SK-N-SH (cell line): ENCODE measurements around the gene NKAIN4. TPM values are rescaled to one million over a fixed set of nuclear protein-coding genes. Genes with fewer than 3 reads are reported as not detected.

Experiments
- CTCF ChIA-PET: fragments of 300-600, 350-600 bp; formaldehyde crosslinking; extraction: SDS; loops from one replicate; lab custom pipeline; 2021; lab: Yijun Ruan, JAX
- POLR2A ChIA-PET: fragments of 350-600 bp; sonication (Branson Sonifier 250); formaldehyde crosslinking; extraction: SDS; loops from one replicate; lab custom pipeline; 2020; ENCODE audit warnings: antibody characterized with exemption, inconsistent platforms; lab: Yijun Ruan, JAX
- DNase-seq: peaks from one replicate; pipeline ENCODE4 v3.0.0; 2012
- H2AFZ ChIP-seq: fragments of 200-600 bp; sonication (generic); 2 replicates; pipeline ENCODE4 v1.8.1; 2016; ENCODE audit warnings: antibody characterized with exemption, mild to moderate bottlenecking, low read depth
- H3F3A ChIP-seq: fragments of 200-600 bp; sonication (generic); replicated peaks from 2 replicates; pipeline ENCODE3; 2016; ENCODE audit warnings: antibody characterized with exemption, mild to moderate bottlenecking; ENCODE audit not compliant: insufficient read depth
- H3K27ac ChIP-seq, 2 experiments: fragments of 200-500 bp in 1 of 2; fragments of 200-600 bp in 1 of 2; sonication (Bioruptor generic) in 1 of 2; sonication (generic), shearing (Covaris generic) in 1 of 2; 2 replicates each; pipeline versions ENCODE4 v1.5.1 to v1.6.1; 2014 to 2016; ENCODE audit warnings: low read depth in 2 of 2, inconsistent platforms in 1 of 2, low read length in 1 of 2, mild to moderate bottlenecking in 1 of 2, mixed read lengths in 1 of 2
- H3K27me3 ChIP-seq: fragments of 200-600 bp; sonication (generic), shearing (Covaris generic); 2 replicates; pipeline ENCODE4 v1.6.1; 2016; ENCODE audit warnings: mixed run types; ENCODE audit not compliant: insufficient read depth
- H3K36me3 ChIP-seq, 2 experiments: fragments of 200-500 bp in 1 of 2; fragments of 200-600 bp in 1 of 2; sonication (Bioruptor generic) in 1 of 2; sonication (generic) in 1 of 2; replicated peaks in 1 of 2; 2 replicates each; pipeline versions ENCODE3 to v1.5.1; 2014 to 2016; ENCODE audit warnings: low read length in 1 of 2, mild to moderate bottlenecking in 1 of 2; ENCODE audit not compliant: insufficient read depth in 2 of 2, control insufficient read depth in 1 of 2
- H3K4me1 ChIP-seq, 2 experiments: fragments of 200-500 bp in 1 of 2; fragments of 200-600 bp in 1 of 2; sonication (Bioruptor generic) in 1 of 2; sonication (generic), shearing (Covaris generic) in 1 of 2; 2 replicates each; pipeline versions ENCODE4 v1.5.1 to v1.6.1; 2014 to 2016; ENCODE audit warnings: low read depth in 1 of 2, low read length in 1 of 2, mixed run types in 1 of 2; ENCODE audit not compliant: insufficient read depth in 2 of 2, control insufficient read depth in 1 of 2
- H3K4me2 ChIP-seq: fragments of 200-600 bp; sonication (generic), shearing (Covaris generic); 2 replicates; pipeline ENCODE4 v1.6.1; 2017; ENCODE audit warnings: mixed run types
- H3K4me3 ChIP-seq, 2 experiments: fragments of 200-500 bp in 1 of 2; fragments of 200-600 bp in 1 of 2; sonication (Bioruptor generic) in 1 of 2; sonication (generic), shearing (Covaris generic) in 1 of 2; 2 replicates each; pipeline versions ENCODE4 v1.5.1 to v1.8.1; 2014 to 2016; ENCODE audit warnings: low read depth in 2 of 2, inconsistent platforms in 1 of 2, low read length in 1 of 2, mild to moderate bottlenecking in 1 of 2, mixed read lengths in 1 of 2, moderate library complexity in 1 of 2
- H3K79me2 ChIP-seq: fragments of 200-600 bp; sonication (generic); 2 replicates; pipeline ENCODE4 v1.8.1; 2017; ENCODE audit warnings: mild to moderate bottlenecking; ENCODE audit not compliant: insufficient read depth
- H3K9ac ChIP-seq: fragments of 200-600 bp; sonication (generic); 2 replicates; pipeline ENCODE4 v1.6.1; 2017; ENCODE audit warnings: mixed run types
- H3K9me2 ChIP-seq: fragments of 200-600 bp; sonication (generic); 2 replicates; pipeline ENCODE4 v1.6.1; 2017; ENCODE audit warnings: mixed run types
- H3K9me3 ChIP-seq: fragments of 200-600 bp; sonication (generic); 2 replicates; pipeline ENCODE4 v1.6.1; 2017; ENCODE audit warnings: mixed run types, mild to moderate bottlenecking, moderate library complexity
- H4K20me1 ChIP-seq: fragments of 200-600 bp; sonication (generic); 2 replicates; pipeline ENCODE4 v1.6.1; 2017; ENCODE audit warnings: mild to moderate bottlenecking, mixed run types; ENCODE audit not compliant: insufficient read depth
- CHD2 ChIP-seq: fragments of 150-350 bp; IDR thresholded peaks from 2 replicates; pipeline ENCODE4 v1.6.1; 2018; ENCODE audit warnings: low read length; ENCODE audit not compliant: partially characterized antibody
- ELF1 ChIP-seq: IDR thresholded peaks from 2 replicates; pipeline ENCODE4 v1.4.0; 2012
- EP300 ChIP-seq, 2 experiments: IDR thresholded peaks; 2 replicates each; pipeline versions ENCODE4 v1.4.0 to v1.6.1; 2012; ENCODE audit warnings: borderline replicate concordance in 1 of 2, low read depth in 1 of 2, low read length in 1 of 2
- FOSL2 ChIP-seq: IDR thresholded peaks from 2 replicates; pipeline ENCODE4 v1.4.0; 2012; ENCODE audit warnings: low read depth, mild to moderate bottlenecking, moderate library complexity, borderline replicate concordance
- GATA2 ChIP-seq: sonication (generic); formaldehyde crosslinking; IDR thresholded peaks from 2 replicates; pipeline ENCODE4 v1.5.0; 2020; ENCODE audit warnings: mild to moderate bottlenecking, missing genetic modification reagents
- JUND ChIP-seq: IDR thresholded peaks from 2 replicates; pipeline ENCODE4 v1.4.0; 2012
- NFIC ChIP-seq: IDR thresholded peaks from 2 replicates; pipeline ENCODE4 v1.4.0; 2012; ENCODE audit warnings: borderline replicate concordance
- NRF1 ChIP-seq: IDR thresholded peaks from 2 replicates; pipeline ENCODE4 v1.6.1; 2012; ENCODE audit warnings: low read depth, mild to moderate bottlenecking, low read length
- RAD21 ChIP-seq: IDR thresholded peaks from 2 replicates; pipeline ENCODE4 v1.6.1; 2012; ENCODE audit warnings: mild to moderate bottlenecking, low read length
- RCOR1 ChIP-seq: fragments of 150-350 bp; IDR thresholded peaks from 2 replicates; pipeline ENCODE4 v1.6.1; 2017; ENCODE audit warnings: antibody characterized with exemption, low read length
- SMC3 ChIP-seq: IDR thresholded peaks from 2 replicates; pipeline ENCODE4 v1.6.1; 2012; ENCODE audit warnings: low read depth, low read length, improper control_type of control experiment
- TAF1 ChIP-seq: IDR thresholded peaks from 2 replicates; pipeline ENCODE4 v1.6.1; 2012; ENCODE audit warnings: low read depth, mild to moderate bottlenecking, low read length, moderate library complexity, borderline replicate concordance
- TEAD4 ChIP-seq: IDR thresholded peaks from 2 replicates; pipeline ENCODE4 v1.4.0; 2012; ENCODE audit warnings: mild to moderate bottlenecking, borderline replicate concordance; ENCODE audit not compliant: insufficient read depth
- YY1 ChIP-seq: IDR thresholded peaks from 2 replicates; pipeline ENCODE4 v1.4.0; 2012; ENCODE audit warnings: low read depth, mild to moderate bottlenecking
- WGBS: methylation state at CpG from one replicate; pipeline ENCODE4 v1.1.6; 2017; ENCODE audit warnings: low lambda C conversion rate; 5-methylcytosine and 5-hydroxymethylcytosine counted together
- polyA plus RNA-seq, 3 experiments: library from polyadenylated mRNA; depleted of rRNA; stranded (reverse); fragments of >200 nt; gene quantifications; 2 replicates each; pipeline ENCODE4 v1.2.3, GENCODE V29; 2012
- TF ChIP-seq, protein P1 (sequence below): fragments of 200-600 bp; sonication (generic); IDR thresholded peaks from 2 replicates; pipeline ENCODE4 v1.6.1; 2017; ENCODE audit warnings: antibody characterized with exemption, mild to moderate bottlenecking, moderate library complexity
- TF ChIP-seq, protein P2 (sequence below): IDR thresholded peaks from 2 replicates; pipeline ENCODE4 v1.4.0; 2012; ENCODE audit warnings: low read depth, borderline replicate concordance
- TF ChIP-seq, protein P3 (sequence below): IDR thresholded peaks from 2 replicates; pipeline ENCODE4; 2012
- TF ChIP-seq, protein P4 (sequence below): IDR thresholded peaks from 2 replicates; pipeline ENCODE4 v1.4.0; 2012; ENCODE audit warnings: low read depth, borderline replicate concordance
- TF ChIP-seq, protein P5 (sequence below): fragments of 150-350 bp; IDR thresholded peaks from 2 replicates; pipeline ENCODE4 v1.6.1; 2016; ENCODE audit warnings: mild to moderate bottlenecking, low read depth, low read length

Gene NKAIN4
- polyA plus RNA-seq, 1 of the 3 experiments (the other 2 are of a cell fraction), result not detected

DNA sequence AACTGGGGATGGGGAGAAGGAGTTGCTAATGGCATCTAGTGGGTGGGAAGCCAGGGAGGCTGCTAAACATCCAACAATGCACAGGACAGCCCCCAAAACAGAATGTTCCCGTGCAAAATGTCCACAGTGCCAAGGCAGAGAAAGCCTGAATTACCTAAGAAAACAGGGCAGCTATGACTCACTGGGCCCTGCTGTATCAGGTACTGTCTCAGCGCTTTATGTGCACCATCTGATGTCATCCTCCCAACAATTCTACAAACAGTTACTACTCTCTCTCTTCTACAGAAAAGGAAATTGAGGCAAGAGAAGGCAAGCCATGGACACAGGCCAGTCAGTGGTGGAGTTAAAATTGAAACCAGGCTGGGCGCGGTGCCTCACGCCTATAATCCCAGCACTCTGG is 41.5 kb downstream of the NKAIN4 start:
- Histone ChIP-seq H3K79me2 (peaks cover 76% of the 10 kb centered on the region), H3K27ac (no peak overlapping the region), H3K4me1 (peaks cover 10 to 20% of the 10 kb centered on the region in 2 experiments; a peak in 3 of 4 replicates), H3K9ac (no peak overlapping the region), H2AFZ (no peak overlapping the region), H3K4me2 (no peak overlapping the region), H3K27me3 (no peaks in the 10 kb centered on the region), H3K9me2 (no peaks in the 10 kb centered on the region), H4K20me1 (peaks cover 67% of the 10 kb centered on the region), H3F3A (no peaks in the 10 kb centered on the region), H3K9me3 (no peaks in the 10 kb centered on the region), H3K4me3 (no peak overlapping the region), H3K36me3 (peaks cover 50 to 58% of the 10 kb centered on the region in 2 experiments)
- TF ChIP-seq, protein P1, sequence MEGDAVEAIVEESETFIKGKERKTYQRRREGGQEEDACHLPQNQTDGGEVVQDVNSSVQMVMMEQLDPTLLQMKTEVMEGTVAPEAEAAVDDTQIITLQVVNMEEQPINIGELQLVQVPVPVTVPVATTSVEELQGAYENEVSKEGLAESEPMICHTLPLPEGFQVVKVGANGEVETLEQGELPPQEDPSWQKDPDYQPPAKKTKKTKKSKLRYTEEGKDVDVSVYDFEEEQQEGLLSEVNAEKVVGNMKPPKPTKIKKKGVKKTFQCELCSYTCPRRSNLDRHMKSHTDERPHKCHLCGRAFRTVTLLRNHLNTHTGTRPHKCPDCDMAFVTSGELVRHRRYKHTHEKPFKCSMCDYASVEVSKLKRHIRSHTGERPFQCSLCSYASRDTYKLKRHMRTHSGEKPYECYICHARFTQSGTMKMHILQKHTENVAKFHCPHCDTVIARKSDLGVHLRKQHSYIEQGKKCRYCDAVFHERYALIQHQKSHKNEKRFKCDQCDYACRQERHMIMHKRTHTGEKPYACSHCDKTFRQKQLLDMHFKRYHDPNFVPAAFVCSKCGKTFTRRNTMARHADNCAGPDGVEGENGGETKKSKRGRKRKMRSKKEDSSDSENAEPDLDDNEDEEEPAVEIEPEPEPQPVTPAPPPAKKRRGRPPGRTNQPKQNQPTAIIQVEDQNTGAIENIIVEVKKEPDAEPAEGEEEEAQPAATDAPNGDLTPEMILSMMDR, result no peak
- TF ChIP-seq NRF1 (no peak), EP300 (IDR thresholded peaks at IDR 0.05; ENCODE audit: borderline replicate concordance in 1 of 2, low read depth in 1 of 2, low read length in 1 of 2) (no peak), SMC3 (no peak), GATA2 (CRISPR knock-in tag) (no peak), NFIC (no peak), JUND (no peak), TAF1 (no peak), RCOR1 (no peak)
- TF ChIP-seq, protein P2, sequence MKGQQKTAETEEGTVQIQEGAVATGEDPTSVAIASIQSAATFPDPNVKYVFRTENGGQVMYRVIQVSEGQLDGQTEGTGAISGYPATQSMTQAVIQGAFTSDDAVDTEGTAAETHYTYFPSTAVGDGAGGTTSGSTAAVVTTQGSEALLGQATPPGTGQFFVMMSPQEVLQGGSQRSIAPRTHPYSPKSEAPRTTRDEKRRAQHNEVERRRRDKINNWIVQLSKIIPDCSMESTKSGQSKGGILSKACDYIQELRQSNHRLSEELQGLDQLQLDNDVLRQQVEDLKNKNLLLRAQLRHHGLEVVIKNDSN, result no peak
- TF ChIP-seq, protein P3, sequence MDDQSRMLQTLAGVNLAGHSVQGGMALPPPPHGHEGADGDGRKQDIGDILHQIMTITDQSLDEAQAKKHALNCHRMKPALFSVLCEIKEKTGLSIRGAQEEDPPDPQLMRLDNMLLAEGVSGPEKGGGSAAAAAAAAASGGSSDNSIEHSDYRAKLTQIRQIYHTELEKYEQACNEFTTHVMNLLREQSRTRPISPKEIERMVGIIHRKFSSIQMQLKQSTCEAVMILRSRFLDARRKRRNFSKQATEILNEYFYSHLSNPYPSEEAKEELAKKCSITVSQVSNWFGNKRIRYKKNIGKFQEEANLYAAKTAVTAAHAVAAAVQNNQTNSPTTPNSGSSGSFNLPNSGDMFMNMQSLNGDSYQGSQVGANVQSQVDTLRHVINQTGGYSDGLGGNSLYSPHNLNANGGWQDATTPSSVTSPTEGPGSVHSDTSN, result no peak
- ChIA-PET CTCF (interaction anchor here (1.1 to 6.8 kb wide), 2 partner anchors 11 to 169 kb away, joined by 3 to 52 read pairs; no protein-coding TSS in a partner anchor), POLR2A (no interaction called here)
- DNase-seq, result no peak
- WGBS, result 81% methylated on average over 5 of the region's 5 CpGs

DNA sequence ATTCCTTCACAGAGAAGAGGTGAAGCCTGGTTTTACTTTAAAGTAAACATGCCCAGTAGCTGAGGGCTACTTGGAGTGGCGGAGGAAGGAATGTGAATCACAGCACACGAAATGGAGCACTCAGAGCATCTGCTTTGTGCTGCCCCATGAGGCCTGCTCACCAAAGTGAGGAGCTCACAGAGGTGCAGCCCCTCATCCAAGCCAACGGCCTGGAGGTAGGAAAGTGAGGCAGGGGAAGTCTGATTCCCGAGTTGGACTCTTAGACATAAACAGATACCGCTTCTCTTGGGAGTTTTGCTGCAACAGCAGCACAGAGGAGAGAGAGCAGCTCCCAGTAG is 41.9 kb downstream of the NKAIN4 start:
- no peak overlapping the region for H3K4me2 ChIP-seq
- H3K9ac ChIP-seq, result no peak overlapping the region
- H3K9me3 ChIP-seq, result no peaks in the 10 kb centered on the region
- no peaks in the 10 kb centered on the region for H3F3A ChIP-seq
- 72% methylated on average over 5 of the region's 5 CpGs for WGBS
- CTCF ChIA-PET, result interaction anchor here (6.8 kb wide), 1 partner anchor 12 kb away, joined by 52 read pairs; no protein-coding TSS in a partner anchor
- H3K9me2 ChIP-seq, result no peaks in the 10 kb centered on the region
- H3K27me3 ChIP-seq, result no peaks in the 10 kb centered on the region
- no peak for TF ChIP-seq RAD21
- TF ChIP-seq, protein P4, sequence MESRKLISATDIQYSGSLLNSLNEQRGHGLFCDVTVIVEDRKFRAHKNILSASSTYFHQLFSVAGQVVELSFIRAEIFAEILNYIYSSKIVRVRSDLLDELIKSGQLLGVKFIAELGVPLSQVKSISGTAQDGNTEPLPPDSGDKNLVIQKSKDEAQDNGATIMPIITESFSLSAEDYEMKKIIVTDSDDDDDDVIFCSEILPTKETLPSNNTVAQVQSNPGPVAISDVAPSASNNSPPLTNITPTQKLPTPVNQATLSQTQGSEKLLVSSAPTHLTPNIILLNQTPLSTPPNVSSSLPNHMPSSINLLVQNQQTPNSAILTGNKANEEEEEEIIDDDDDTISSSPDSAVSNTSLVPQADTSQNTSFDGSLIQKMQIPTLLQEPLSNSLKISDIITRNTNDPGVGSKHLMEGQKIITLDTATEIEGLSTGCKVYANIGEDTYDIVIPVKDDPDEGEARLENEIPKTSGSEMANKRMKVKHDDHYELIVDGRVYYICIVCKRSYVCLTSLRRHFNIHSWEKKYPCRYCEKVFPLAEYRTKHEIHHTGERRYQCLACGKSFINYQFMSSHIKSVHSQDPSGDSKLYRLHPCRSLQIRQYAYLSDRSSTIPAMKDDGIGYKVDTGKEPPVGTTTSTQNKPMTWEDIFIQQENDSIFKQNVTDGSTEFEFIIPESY, result no peak
- no peak for TF ChIP-seq CHD2
- TF ChIP-seq, protein P5, sequence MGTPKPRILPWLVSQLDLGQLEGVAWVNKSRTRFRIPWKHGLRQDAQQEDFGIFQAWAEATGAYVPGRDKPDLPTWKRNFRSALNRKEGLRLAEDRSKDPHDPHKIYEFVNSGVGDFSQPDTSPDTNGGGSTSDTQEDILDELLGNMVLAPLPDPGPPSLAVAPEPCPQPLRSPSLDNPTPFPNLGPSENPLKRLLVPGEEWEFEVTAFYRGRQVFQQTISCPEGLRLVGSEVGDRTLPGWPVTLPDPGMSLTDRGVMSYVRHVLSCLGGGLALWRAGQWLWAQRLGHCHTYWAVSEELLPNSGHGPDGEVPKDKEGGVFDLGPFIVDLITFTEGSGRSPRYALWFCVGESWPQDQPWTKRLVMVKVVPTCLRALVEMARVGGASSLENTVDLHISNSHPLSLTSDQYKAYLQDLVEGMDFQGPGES, result no peak
- TF ChIP-seq TEAD4, result no peak
- no peak for TF ChIP-seq FOSL2
- no peak for TF ChIP-seq YY1
- no peak for TF ChIP-seq ELF1
- TF ChIP-seq, all 33 proteins: peak for 0
- H4K20me1 ChIP-seq, result peaks cover 72% of the 10 kb centered on the region
- no peak for DNase-seq
- POLR2A ChIA-PET, result no interaction called here
- peaks cover 50 to 61% of the 10 kb centered on the region in 2 experiments for H3K36me3 ChIP-seq
- H3K4me1 ChIP-seq, result peaks cover 10 to 16% of the 10 kb centered on the region in 2 experiments; a peak in 3 of 4 replicates
- H3K4me3 ChIP-seq, result no peak overlapping the region
- peaks cover 80% of the 10 kb centered on the region for H3K79me2 ChIP-seq
- H3K27ac ChIP-seq, result no peak overlapping the region
- H2AFZ ChIP-seq, result no peak overlapping the region
